H1 (cell line): ENCODE measurements around the gene TCL1A. TPM values are rescaled to one million over a fixed set of nuclear protein-coding genes. Genes with fewer than 3 reads are reported as not detected.
"Not testable (repeated sequence)": the region's sequence is repeated elsewhere in the genome, so short reads cannot be mapped to it uniquely, and the experiment has no call there.

Experiments
- CTCF ChIA-PET: fragments of 300-600 bp; sonication (Branson Sonifier 250); formaldehyde crosslinking; loops from one replicate; lab custom pipeline; 2021; ENCODE audit not compliant: partially characterized antibody; lab: Charles Lee
- POLR2A ChIA-PET: fragments of 300-600 bp; sonication (Branson Sonifier 250); formaldehyde crosslinking; loops from one replicate; lab custom pipeline; 2021; ENCODE audit warnings: inconsistent platforms; ENCODE audit not compliant: partially characterized antibody; lab: Charles Lee
- DNase-seq, 2 experiments: peaks; one replicate each; pipeline versions ENCODE4 v3.0.0 to v3.0.0-alpha.2; 2010 to 2022; ENCODE audit warnings: low spot score in 2 of 2, low read depth in 1 of 2, mixed read lengths in 1 of 2
- FAIRE-seq: peaks from 2 replicates; lab custom pipeline; 2011; peaks lifted over from hg19 to GRCh38; lab: Jason Lieb, UNC
- H2AFZ ChIP-seq: 2 replicates; pipeline ENCODE4 v1.8.1; 2012; ENCODE audit warnings: low read length, inconsistent platforms
- H2AK5ac ChIP-seq: 2 replicates; pipeline ENCODE4 v1.6.1; 2013; ENCODE audit warnings: low read depth, low read length
- H2BK120ac ChIP-seq: replicated peaks from 2 replicates; pipeline ENCODE3; 2013; ENCODE audit warnings: low read depth, low read length, inconsistent platforms
- H2BK12ac ChIP-seq: 2 replicates; pipeline ENCODE4 v1.6.1; 2013; ENCODE audit warnings: low read depth, low read length
- H2BK15ac ChIP-seq: 2 replicates; pipeline ENCODE4 v1.6.1; 2013; ENCODE audit warnings: low read length
- H2BK20ac ChIP-seq: 2 replicates; pipeline ENCODE4 v1.6.1; 2013; ENCODE audit warnings: low read length
- H2BK5ac ChIP-seq: 2 replicates; pipeline ENCODE4 v1.6.1; 2013; ENCODE audit warnings: low read depth, low read length
- H3K14ac ChIP-seq: 2 replicates; pipeline ENCODE4 v1.6.1; 2013; ENCODE audit warnings: inconsistent platforms; ENCODE audit not compliant: insufficient read length
- H3K18ac ChIP-seq: 2 replicates; pipeline ENCODE4 v1.6.1; 2013; ENCODE audit warnings: low read length; ENCODE audit errors: extremely low read depth
- H3K23ac ChIP-seq: 2 replicates; pipeline ENCODE4 v1.6.1; 2013; ENCODE audit warnings: inconsistent platforms; ENCODE audit not compliant: insufficient read length
- H3K23me2 ChIP-seq: 2 replicates; pipeline ENCODE4 v1.6.1; 2013; ENCODE audit warnings: low read depth, low read length
- H3K27ac ChIP-seq: 2 replicates; pipeline ENCODE4 v1.6.1; 2011; ENCODE audit warnings: low read depth, low read length, inconsistent platforms
- H3K27me3 ChIP-seq, 4 experiments: replicated peaks in 1 of 4; 1 replicate in 1 of 4; 2 replicates in 3 of 4; pipeline versions ENCODE4 v1.6.1 to v1.8.1; 2011 to 2013; ENCODE audit warnings: low read length in 3 of 4, mild to moderate bottlenecking in 3 of 4, inconsistent platforms in 2 of 4, mixed read lengths in 2 of 4, moderate library complexity in 1 of 4; ENCODE audit not compliant: control insufficient read depth in 3 of 4, insufficient read depth in 3 of 4; ENCODE audit errors: extremely low read depth in 1 of 4
- H3K36me3 ChIP-seq, 4 experiments: 2 replicates each; pipeline versions ENCODE4 v1.6.1 to v1.8.1; 2011 to 2013; ENCODE audit warnings: mild to moderate bottlenecking in 4 of 4, low read length in 3 of 4, moderate library complexity in 2 of 4, control low read depth in 1 of 4, inconsistent platforms in 1 of 4; ENCODE audit not compliant: insufficient read depth in 4 of 4, control insufficient read depth in 2 of 4
- H3K4ac ChIP-seq: replicated peaks from 2 replicates; pipeline ENCODE3; 2013; ENCODE audit warnings: low read length, low read depth, mixed read lengths, inconsistent platforms; ENCODE audit not compliant: insufficient read length
- H3K4me1 ChIP-seq, 4 experiments: replicated peaks in 1 of 4; 1 replicate in 1 of 4; 2 replicates in 3 of 4; pipeline versions ENCODE4 v1.6.1 to v1.8.1; 2011 to 2013; ENCODE audit warnings: low read length in 3 of 4, inconsistent platforms in 2 of 4, mixed read lengths in 1 of 4; ENCODE audit not compliant: insufficient read depth in 4 of 4, control insufficient read depth in 3 of 4
- H3K4me2 ChIP-seq, 2 experiments: 2 replicates each; pipeline versions ENCODE4 v1.6.1 to v1.8.1; 2011 to 2013; ENCODE audit warnings: low read depth in 2 of 2, low read length in 2 of 2, control low read depth in 1 of 2, inconsistent platforms in 1 of 2, mild to moderate bottlenecking in 1 of 2; ENCODE audit not compliant: insufficient read depth in 1 of 2
- H3K4me3 ChIP-seq, 4 experiments: fragments of 200-600, 300-600 bp in 1 of 4; sonication (generic), shearing (Covaris generic), sonication (Bioruptor Twin) in 1 of 4; 2 replicates each; pipeline versions ENCODE4 v1.5.1 to v1.8.1; 2011 to 2016; ENCODE audit warnings: low read length in 4 of 4, low read depth in 3 of 4, control low read depth in 2 of 4, inconsistent platforms in 2 of 4, mild to moderate bottlenecking in 2 of 4, mixed read lengths in 1 of 4, moderate library complexity in 1 of 4; ENCODE audit not compliant: insufficient read depth in 2 of 4; ENCODE audit errors: extremely low read depth in 1 of 4
- H3K56ac ChIP-seq: replicated peaks from 2 replicates; pipeline ENCODE3; 2013; ENCODE audit warnings: low read depth, mild to moderate bottlenecking, mixed read lengths, low read length, inconsistent platforms; ENCODE audit not compliant: insufficient read length
- H3K79me1 ChIP-seq: 2 replicates; pipeline ENCODE4 v1.6.1; 2013; ENCODE audit warnings: low read depth, low read length, control low read depth
- H3K79me2 ChIP-seq, 2 experiments: 2 replicates each; pipeline versions ENCODE4 v1.6.1 to v1.8.1; 2012 to 2013; ENCODE audit warnings: low read length in 2 of 2, mild to moderate bottlenecking in 2 of 2, inconsistent platforms in 1 of 2; ENCODE audit not compliant: insufficient read depth in 2 of 2, control insufficient read depth in 1 of 2
- H3K9ac ChIP-seq, 4 experiments: replicated peaks in 1 of 4; 1 replicate in 1 of 4; 2 replicates in 3 of 4; pipeline versions ENCODE4 v1.6.1 to v1.8.1; 2011 to 2013; ENCODE audit warnings: low read depth in 3 of 4, low read length in 3 of 4, control low read depth in 2 of 4, mild to moderate bottlenecking in 2 of 4, moderate library complexity in 2 of 4, inconsistent platforms in 1 of 4; ENCODE audit errors: extremely low read depth in 1 of 4
- H3K9me3 ChIP-seq, 2 experiments: 2 replicates each; pipeline versions ENCODE4 v1.6.1 to v1.8.1; 2012 to 2013; ENCODE audit warnings: mild to moderate bottlenecking in 2 of 2, moderate library complexity in 2 of 2, control low read depth in 1 of 2, inconsistent platforms in 1 of 2, low read depth in 1 of 2, low read length in 1 of 2, mixed read lengths in 1 of 2; ENCODE audit not compliant: insufficient read depth in 2 of 2
- H4K20me1 ChIP-seq, 2 experiments: replicated peaks in 1 of 2; 2 replicates each; pipeline versions ENCODE3 to v1.8.1; 2011 to 2013; ENCODE audit warnings: inconsistent platforms in 2 of 2, low read length in 2 of 2, mild to moderate bottlenecking in 1 of 2; ENCODE audit not compliant: insufficient read depth in 2 of 2, control insufficient read depth in 1 of 2
- H4K5ac ChIP-seq: 2 replicates; pipeline ENCODE4 v1.6.1; 2013; ENCODE audit warnings: low read length, low read depth, mixed read lengths, inconsistent platforms; ENCODE audit not compliant: insufficient read length
- H4K8ac ChIP-seq: 2 replicates; pipeline ENCODE4 v1.8.0; 2013; ENCODE audit warnings: mild to moderate bottlenecking, moderate library complexity, low read length, inconsistent platforms; ENCODE audit not compliant: insufficient read depth; ENCODE audit errors: extremely low read depth
- H4K91ac ChIP-seq: replicated peaks from 2 replicates; pipeline ENCODE3; 2013; ENCODE audit warnings: low read length, mixed read lengths, inconsistent platforms; ENCODE audit not compliant: insufficient read length
- WGBS, 2 experiments: shearing (Covaris generic) in 1 of 2; methylation state at CpG; one replicate each; pipeline versions ENCODE4 v1.1.6 to v1.1.7; 2013 to 2015; ENCODE audit warnings: low lambda C conversion rate in 2 of 2, mixed read lengths in 2 of 2, inconsistent platforms in 1 of 2, low coverage in 1 of 2, missing lambda C conversion rate in 1 of 2; ENCODE audit not compliant: insufficient replicate concordance in 2 of 2, insufficient coverage in 1 of 2, insufficient read length in 1 of 2; ENCODE audit errors: extremely low coverage in 1 of 2, missing lambda C conversion rate in 1 of 2; 5-methylcytosine and 5-hydroxymethylcytosine counted together
- polyA plus RNA-seq, 7 experiments: library from polyadenylated mRNA; depleted of rRNA in 3 of 7; stranded (reverse) in 5 of 7; unstranded in 2 of 7; fragments of >200 nt in 5 of 7; fragments of 200-250 nt in 2 of 7; gene quantifications; 1 replicate in 5 of 7; 2 replicates in 1 of 7; 4 replicates in 1 of 7; pipeline versions ENCODE4 v1.2.1 to v1.2.3, GENCODE V29; 2011 to 2013; ENCODE audit warnings: missing spikeins in 2 of 7, mixed read lengths in 2 of 7
- total RNA-seq: library from RNA; stranded (reverse); fragmentation: NEBNext Ultra II Directional; extraction: Animal tissue kit (Norgen Biotek cat#: 25700); gene quantifications from 2 replicates; pipeline ENCODE4 v1.2.1, GENCODE V29; 2021
- TF ChIP-seq, protein P1 (sequence below), 3 experiments: IDR thresholded peaks; 1 replicate in 2 of 3; 2 replicates in 1 of 3; pipeline versions ENCODE4 v1.5.1 to v1.6.1; 2011; ENCODE audit warnings: low read length in 3 of 3, mild to moderate bottlenecking in 3 of 3, inconsistent platforms in 2 of 3, low read depth in 1 of 3, moderate library complexity in 1 of 3; ENCODE audit not compliant: insufficient read depth in 1 of 3; ENCODE audit errors: control extremely low read depth in 1 of 3

The TCL1A gene
- total and polyA plus RNA-seq, 2 of the 8 experiments (the other 6 are each of a cell fraction or from before 2014, with no cell fraction given) = 0.35 to 7.6 TPM

DNA sequence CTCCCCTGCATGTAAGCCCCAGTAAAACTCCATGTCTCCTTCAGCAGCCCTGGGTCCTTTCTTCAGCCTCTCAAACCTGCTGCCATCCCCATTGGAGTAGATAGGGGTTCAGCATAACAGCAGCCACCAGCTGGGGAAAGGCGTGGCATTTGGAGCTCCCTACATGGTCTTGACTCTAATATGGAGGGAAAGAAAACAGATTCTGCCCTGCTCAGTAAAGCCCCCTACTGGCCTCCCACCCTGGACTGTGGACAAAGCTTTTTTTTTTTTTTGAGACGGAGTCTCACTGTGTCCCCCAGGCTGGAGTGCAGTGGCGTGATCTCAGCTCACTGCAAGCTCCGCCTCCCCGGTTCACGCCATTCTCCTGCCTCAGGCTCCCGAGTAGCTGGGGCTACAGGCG lies 48.4 kb downstream of the TCL1A start:
- H2AFZ ChIP-seq, H4K91ac ChIP-seq, H3K4ac ChIP-seq, H3K36me3 ChIP-seq, H4K8ac ChIP-seq, FAIRE-seq, H3K23ac ChIP-seq, H2BK15ac ChIP-seq, H2AK5ac ChIP-seq, H3K23me2 ChIP-seq, H2BK12ac ChIP-seq, H3K9me3 ChIP-seq, H3K14ac ChIP-seq, H3K9ac ChIP-seq, H4K20me1 ChIP-seq, H2BK20ac ChIP-seq, H4K5ac ChIP-seq, H2BK120ac ChIP-seq, H3K79me2 ChIP-seq, H3K56ac ChIP-seq, H3K27me3 ChIP-seq, H3K4me1 ChIP-seq, H3K79me1 ChIP-seq, H3K4me2 ChIP-seq, H3K27ac ChIP-seq, DNase-seq, H3K18ac ChIP-seq, H2BK5ac ChIP-seq, H3K4me3 ChIP-seq: not testable (repeated sequence)
- ChIA-PET POLR2A (interaction anchor here (0.6 kb wide), 1 partner anchor 199 kb away, joined by 3 read pairs; no protein-coding TSS in a partner anchor), CTCF (interaction anchor here (0.6 to 5.1 kb wide), 27 partner anchors 8 to 402 kb away, joined by 3 to 46 read pairs (median 4); partner anchors contain the start of gene TCL1B)
- TF ChIP-seq, protein P1, sequence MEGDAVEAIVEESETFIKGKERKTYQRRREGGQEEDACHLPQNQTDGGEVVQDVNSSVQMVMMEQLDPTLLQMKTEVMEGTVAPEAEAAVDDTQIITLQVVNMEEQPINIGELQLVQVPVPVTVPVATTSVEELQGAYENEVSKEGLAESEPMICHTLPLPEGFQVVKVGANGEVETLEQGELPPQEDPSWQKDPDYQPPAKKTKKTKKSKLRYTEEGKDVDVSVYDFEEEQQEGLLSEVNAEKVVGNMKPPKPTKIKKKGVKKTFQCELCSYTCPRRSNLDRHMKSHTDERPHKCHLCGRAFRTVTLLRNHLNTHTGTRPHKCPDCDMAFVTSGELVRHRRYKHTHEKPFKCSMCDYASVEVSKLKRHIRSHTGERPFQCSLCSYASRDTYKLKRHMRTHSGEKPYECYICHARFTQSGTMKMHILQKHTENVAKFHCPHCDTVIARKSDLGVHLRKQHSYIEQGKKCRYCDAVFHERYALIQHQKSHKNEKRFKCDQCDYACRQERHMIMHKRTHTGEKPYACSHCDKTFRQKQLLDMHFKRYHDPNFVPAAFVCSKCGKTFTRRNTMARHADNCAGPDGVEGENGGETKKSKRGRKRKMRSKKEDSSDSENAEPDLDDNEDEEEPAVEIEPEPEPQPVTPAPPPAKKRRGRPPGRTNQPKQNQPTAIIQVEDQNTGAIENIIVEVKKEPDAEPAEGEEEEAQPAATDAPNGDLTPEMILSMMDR (IDR thresholded peaks at IDR 0.05; ENCODE audit: control extremely low read depth in 1 of 3, insufficient read depth in 1 of 3, low read depth in 1 of 3, low read length in 3 of 3) = peak in 2 of 3 experiments; percentile 12 to 17; a peak in 2 of 4 replicates
- WGBS, 2 experiments = 81% methylated on average over 4 of the region's 8 CpGs; no CpG with 5 or more reads in 1 of the 2 experiments
